HT1080 (cell line): ENCODE measurements around the gene GAL3ST3. TPM values are rescaled to one million over a fixed set of nuclear protein-coding genes. Genes with fewer than 3 reads are reported as not detected.
A peak's percentile ranks its signal among the peaks of the same experiment; 100 is the strongest.
"Not testable (repeated sequence)": the region's sequence is repeated elsewhere in the genome, so short reads cannot be mapped to it uniquely, and the experiment has no call there.

Source experiments
- DNase-seq: peaks from one replicate; pipeline ENCODE4 v3.0.0-alpha.2; 2015; ENCODE audit warnings: low read depth
- total RNA-seq: library from RNA; depleted of rRNA; stranded (reverse); fragments of >200 nt; shearing (Covaris generic); gene quantifications from 2 replicates; pipeline ENCODE4 v1.2.3, GENCODE V29; 2014

Gene GAL3ST3
- total RNA-seq, 1 experiment from 2014 or later: not detected

- no peak for DNase-seq
Measured at GRCh38 chr11:66044757-66045156, 4.2 kb downstream of the GAL3ST3 start.

GRCh38 chr11:66042996-66043906 lies 5.7 kb downstream of the GAL3ST3 start:
- no peak for DNase-seq

- no peak for DNase-seq
Measured at GRCh38 chr11:66042227-66042995, 6.5 kb downstream of the GAL3ST3 start.

- DNase-seq: no peak
Measured at GRCh38 chr11:66039765-66040164, 9.2 kb downstream of the GAL3ST3 start.

GRCh38 chr11:66037327-66037726 lies 11.6 kb downstream of the GAL3ST3 start:
- no peak for DNase-seq

- DNase-seq: no peak
Measured at GRCh38 chr11:66036334-66036710, 12.6 kb downstream of the GAL3ST3 start.

GRCh38 chr11:66035653-66036333 lies 13.2 kb downstream of the GAL3ST3 start:
- no peak for DNase-seq

- DNase-seq: no peak
Measured at GRCh38 chr11:66032957-66033735, 15.8 kb downstream of the GAL3ST3 start.

GRCh38 chr11:66026017-66026529 lies 22.9 kb downstream of the GAL3ST3 start, which contains the start of gene CATSPER1:
Gene CATSPER1, minus strand, starts transcription at chr11:66026479. Its CDS starts 100 bp downstream, at chr11:66026379.
- no peak for DNase-seq

GRCh38 chr11:66023186-66023440 lies 25.8 kb downstream of the GAL3ST3 start:
- not testable (repeated sequence) for DNase-seq

- peak; percentile 55 for DNase-seq
Measured at GRCh38 chr11:66022401-66023185, 26.4 kb downstream of the GAL3ST3 start.

GRCh38 chr11:66020618-66021357 lies 28.2 kb downstream of the GAL3ST3 start:
- peak; percentile 95 for DNase-seq

- DNase-seq: no peak
Measured at GRCh38 chr11:66020212-66020611, 28.7 kb downstream of the GAL3ST3 start.

- no peak for DNase-seq
Measured at GRCh38 chr11:66017321-66017720, 31.6 kb downstream of the GAL3ST3 start.

GRCh38 chr11:66016793-66017177 lies 32.2 kb downstream of the GAL3ST3 start:
- no peak for DNase-seq

- DNase-seq: no peak
Measured at GRCh38 chr11:66015936-66016792, 32.8 kb downstream of the GAL3ST3 start.

GRCh38 chr11:66015454-66015881 lies 33.5 kb downstream of the GAL3ST3 start:
- peak; percentile 97 for DNase-seq

GRCh38 chr11:66014804-66015453 lies 34.0 kb downstream of the GAL3ST3 start:
- no peak for DNase-seq
